HG02759 (cell line): ENCODE measurements around the gene GALNT3.

ENCODE experiments used
- ATAC-seq: cut with Tn5 transposase; IDR thresholded peaks from one replicate; pipeline ENCODE4 v1.9.1; 2021; ENCODE audit warnings: mild to moderate bottlenecking, moderate library complexity; ENCODE audit not compliant: unreplicated experiment

Gene GALNT3

DNA sequence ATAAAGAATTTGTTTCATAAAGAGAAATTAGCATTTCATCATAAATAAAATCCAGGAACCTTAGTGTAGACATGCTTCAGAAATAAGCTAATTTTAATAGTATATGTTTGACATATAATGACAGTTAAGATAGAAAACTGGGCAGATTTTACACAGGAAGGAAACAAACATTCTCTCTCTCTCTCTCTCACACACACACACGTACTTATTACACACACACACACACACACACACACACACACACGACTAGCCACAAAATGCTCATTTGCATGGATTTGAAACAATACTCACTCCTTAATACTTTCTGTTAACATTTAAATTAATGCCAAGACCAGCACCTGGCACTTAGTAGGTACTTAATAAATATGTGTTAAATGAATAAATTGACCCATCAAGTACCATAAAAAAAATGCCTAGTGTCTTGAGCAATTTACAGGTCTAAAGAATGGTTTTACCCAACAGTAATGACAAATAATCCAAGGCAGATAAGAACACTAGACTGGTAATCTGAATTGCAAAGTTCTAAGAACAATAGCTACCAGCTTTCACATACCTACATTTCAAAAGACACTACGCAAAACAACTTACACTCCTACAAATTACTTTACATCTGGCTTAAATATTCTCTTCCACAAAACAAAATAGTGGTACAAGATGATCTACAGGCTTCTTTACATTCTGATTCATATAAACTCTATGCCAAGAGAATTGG, 2.9 kb upstream of the GALNT3 start:
- no peak for ATAC-seq

DNA sequence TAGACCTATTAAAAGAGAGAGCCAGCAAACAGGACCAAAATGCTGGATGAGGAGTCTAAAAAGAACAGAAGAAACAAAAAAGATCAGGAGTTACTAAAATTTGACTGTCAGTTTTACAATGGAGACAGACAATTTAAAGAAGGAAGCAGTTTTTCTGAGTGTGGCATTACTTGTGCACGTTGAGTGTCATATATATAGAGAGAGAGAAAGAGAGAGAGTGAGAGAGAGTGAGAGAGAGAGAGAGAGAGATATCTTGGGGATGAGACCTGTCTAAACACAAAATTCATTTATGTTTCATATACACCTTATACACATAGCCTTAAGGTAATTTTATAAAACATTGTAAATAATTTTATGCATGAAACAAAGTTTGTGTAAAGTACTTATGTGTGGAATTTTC, 2.1 kb upstream of the GALNT3 start:
- ATAC-seq, result no peak

DNA sequence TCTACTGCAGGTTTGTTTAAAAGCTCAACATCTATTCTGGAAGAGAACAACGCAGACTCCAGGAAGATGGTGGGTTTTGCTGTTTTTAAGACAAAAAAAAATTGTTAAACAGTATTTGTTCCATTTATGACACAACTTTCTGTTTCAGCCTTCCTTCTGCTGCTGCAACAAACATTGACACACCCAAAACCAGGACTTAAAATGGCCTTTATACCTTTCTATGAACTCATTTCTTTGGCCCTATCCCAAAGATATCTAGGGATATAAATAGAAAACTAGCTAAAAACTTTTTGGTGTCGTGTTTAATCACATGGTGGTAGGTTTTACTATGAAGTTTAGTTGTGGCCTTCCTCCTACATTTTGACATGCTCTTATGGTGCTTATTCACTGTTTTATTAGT, 964 bp upstream of the GALNT3 start:
- peak; percentile 14 for ATAC-seq

DNA sequence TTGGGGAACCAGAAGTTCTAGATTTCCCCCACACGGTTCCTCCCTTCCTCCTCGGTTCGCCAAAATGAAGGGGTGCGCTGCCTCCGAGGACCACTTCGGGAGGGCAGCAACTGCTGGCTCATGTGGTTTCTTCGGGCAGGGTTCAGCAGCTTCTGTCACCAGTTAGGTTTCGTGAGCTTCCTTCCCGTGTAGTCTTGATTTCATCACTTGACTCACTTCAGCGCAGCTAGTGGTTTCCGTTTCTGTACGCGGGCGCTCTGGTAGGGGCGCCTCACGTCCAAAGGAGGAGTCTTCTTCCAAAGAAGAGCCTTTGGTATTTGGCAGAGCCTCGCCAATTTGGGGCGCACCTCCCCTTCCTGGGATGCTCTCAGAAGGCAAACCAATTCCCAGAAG, 485 bp upstream of the GALNT3 start:
- peak; percentile 96 for ATAC-seq

DNA sequence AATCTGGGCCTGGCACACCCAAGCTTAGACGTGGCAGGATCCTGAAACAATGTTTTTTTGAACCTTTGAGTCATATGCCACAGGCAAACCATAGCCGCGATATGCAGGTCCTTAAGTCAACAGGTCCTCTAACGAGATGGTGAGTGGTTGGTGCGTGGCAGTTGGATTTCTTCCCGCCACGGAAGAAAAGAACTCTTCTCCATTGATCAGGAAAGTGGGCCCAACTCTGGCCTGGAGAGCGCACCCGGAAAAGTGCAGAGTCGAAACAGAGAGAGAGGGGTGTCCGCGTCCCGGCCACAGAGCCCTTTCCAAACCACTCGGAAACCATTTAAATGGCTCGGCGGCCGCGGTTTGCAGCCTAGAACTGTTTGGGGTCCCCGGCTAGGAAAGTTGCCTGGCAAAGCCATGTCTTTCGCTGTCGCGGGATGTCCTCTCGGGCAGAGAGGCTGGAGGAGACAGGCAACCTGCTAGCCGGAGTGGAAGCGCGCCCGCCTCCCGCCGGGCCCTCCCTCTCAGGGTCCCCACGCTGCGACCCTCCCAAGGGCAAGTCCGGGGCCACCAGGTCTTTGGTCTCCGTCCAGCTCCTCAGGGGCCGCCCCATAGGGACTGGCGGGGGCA, 777 bp downstream of the GALNT3 start:
- peak; percentile 1 for ATAC-seq

GRCh38 chr2:165792104-165792454, 2.0 kb downstream of the GALNT3 start:
- no peak for ATAC-seq

GRCh38 chr2:165791421-165792103, 2.5 kb downstream of the GALNT3 start:
- no peak for ATAC-seq

- ATAC-seq, result no peak
Measured at GRCh38 chr2:165790466-165790865, 3.6 kb downstream of the GALNT3 start.

DNA sequence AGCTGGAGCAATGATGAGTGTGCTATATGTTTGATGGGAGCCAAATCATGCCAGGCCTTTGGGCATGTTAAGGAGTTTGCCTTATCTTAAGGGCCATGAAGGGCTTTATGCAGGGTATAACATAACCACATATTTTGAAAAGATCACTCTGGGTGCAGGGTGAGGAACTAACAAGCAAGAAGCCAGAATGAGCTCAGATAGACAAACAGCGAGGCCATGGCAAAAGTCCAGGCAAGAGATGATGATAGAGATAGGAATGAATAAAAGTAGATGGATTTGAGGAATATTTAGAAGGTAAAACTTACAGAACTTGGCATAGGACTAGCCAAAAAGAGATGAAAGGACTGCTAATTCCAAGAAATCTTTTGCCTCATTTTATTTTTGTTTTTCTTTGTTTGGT, 6.7 kb downstream of the GALNT3 start:
- no peak for ATAC-seq

- ATAC-seq, result no peak
Measured at GRCh38 chr2:165779706-165780105, 14.3 kb downstream of the GALNT3 start.

- ATAC-seq, result no peak
Measured at GRCh38 chr2:165778653-165779451, 15.2 kb downstream of the GALNT3 start.

DNA sequence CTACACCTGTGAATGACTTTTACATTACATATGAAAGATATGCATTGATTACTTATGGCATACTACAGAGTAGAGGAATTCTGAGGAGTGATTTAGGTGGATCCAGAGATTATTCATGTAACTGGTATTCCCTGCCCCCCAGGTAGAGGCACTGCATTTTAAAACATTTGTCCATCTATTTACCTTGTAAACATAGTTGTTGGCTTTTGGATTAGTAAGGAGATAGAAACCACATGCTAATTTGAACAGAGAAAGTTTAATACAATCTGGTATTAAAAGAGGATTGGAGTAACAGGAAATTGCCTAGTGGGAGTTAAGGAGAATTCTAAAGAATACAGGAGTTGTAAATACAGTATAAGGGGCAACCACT, 15.9 kb downstream of the GALNT3 start:
- no peak for ATAC-seq

DNA sequence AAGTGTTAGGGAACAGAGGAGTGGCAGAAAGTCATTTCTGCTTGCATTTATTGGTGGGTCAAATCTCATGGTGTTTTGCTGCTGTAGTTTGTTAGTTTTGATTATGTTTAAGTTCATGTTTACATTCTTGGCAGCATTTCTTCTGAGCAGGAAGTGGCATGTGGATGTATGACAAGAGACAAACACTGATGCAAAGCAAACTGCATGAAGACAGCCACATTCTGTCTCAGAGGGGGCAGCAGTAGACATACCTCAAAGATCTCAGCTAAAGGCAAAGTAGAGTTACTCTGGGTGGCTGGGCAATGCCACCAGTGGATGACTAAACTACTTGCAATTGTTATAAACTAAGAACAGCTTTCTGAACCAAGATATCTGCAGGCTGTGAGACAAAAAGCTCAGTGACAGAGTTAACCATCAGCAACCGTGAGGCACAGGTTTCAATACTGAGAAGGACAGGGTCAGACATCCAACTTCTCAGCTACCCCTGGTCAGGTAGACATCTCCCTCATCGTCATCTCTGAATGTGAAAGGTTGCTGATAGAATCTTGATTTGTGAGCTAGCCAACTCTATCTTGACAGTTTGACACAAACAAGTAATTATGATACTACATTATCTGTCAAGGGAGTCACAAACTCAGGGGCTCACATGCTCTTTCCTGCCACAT, 16.4 kb downstream of the GALNT3 start:
- no peak for ATAC-seq

DNA sequence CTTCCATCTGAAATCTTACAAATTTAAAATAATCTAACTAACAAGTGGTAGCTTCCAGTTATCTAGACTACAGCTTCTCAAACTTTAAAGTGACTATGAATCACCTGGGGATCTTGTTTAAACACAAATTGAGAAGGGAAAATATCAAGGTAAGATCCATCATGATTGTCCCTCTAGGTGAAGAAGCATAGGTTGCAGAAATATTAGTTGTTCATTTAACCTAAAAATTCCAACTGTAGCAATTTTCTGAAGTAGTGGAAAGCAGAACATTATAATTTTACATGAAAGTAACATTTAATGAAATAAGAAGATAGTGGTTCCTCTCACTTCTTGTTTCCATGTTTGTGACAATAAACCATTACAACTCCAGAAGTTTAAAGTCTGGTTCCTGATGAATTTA, 17.3 kb downstream of the GALNT3 start:
- no peak for ATAC-seq

- no peak for ATAC-seq
Measured at GRCh38 chr2:165776013-165776412, 18.0 kb downstream of the GALNT3 start.

- no peak for ATAC-seq
Measured at GRCh38 chr2:165773684-165774083, 20.4 kb downstream of the GALNT3 start.

DNA sequence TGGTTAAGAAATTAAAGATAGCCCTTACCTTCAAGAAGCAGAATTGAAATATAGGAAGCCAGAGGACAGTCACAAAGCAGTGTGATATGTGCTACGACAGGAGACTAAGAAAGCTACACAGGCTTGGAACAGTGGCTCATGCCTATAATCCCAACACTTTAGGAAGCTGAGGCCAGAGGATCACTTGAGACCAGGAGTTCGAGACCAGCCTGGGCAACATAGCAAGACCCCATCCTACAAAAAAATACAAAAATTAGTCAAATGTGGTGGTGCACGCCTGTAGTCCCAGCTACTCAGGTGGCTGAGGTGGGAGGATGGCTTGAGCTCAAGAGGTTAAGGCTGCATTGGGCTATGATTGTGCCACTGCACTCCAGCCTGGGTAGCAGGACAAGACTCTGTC, 21.9 kb downstream of the GALNT3 start:
- ATAC-seq, result no peak

DNA sequence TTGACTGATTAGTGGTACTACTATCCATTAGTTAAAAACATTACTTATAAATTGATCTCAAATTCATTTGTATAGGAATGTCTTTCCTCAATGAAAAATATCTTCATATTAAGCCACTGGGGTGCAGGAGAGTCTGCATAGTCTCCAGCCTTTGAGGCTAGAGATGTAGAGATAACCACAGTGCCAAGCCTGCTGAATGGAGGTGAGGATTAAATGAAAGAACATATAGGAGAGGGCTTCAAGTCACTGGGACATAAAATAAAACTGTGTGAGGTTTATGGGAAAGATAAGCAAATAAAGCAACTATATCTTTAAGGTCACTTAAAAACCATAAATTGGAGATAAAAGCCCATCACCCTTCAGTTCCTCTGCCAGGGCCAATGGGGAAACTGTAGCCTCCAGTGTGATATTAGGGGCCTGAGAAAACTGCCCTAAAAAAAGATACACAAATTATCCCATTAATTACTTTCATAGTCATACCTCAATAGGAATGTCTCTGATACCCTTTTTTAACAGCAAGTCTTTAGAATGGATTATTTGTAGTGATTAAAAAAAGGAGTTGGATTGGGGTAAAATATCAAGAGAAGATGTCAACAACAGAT, 27.6 kb downstream of the GALNT3 start:
- ATAC-seq, result no peak

GRCh38 chr2:165762723-165763122, 31.3 kb downstream of the GALNT3 start:
- ATAC-seq, result no peak

- no peak for ATAC-seq
Measured at GRCh38 chr2:165757906-165758675, 36.0 kb downstream of the GALNT3 start.
